ENCODE data around the gene LZTR1. TPM values are rescaled to one million over a fixed set of nuclear protein-coding genes. Genes with fewer than 3 reads are reported as not detected.
"Not testable (repeated sequence)": the region's sequence is repeated elsewhere in the genome, so short reads cannot be mapped to it uniquely, and the experiment has no call there.

LZTR1 gene
- total RNA-seq, result 28.1 and 41.3 TPM in 2 replicates
- 50.4 and 65.4 TPM in 2 replicates for polyA plus RNA-seq

DNA sequence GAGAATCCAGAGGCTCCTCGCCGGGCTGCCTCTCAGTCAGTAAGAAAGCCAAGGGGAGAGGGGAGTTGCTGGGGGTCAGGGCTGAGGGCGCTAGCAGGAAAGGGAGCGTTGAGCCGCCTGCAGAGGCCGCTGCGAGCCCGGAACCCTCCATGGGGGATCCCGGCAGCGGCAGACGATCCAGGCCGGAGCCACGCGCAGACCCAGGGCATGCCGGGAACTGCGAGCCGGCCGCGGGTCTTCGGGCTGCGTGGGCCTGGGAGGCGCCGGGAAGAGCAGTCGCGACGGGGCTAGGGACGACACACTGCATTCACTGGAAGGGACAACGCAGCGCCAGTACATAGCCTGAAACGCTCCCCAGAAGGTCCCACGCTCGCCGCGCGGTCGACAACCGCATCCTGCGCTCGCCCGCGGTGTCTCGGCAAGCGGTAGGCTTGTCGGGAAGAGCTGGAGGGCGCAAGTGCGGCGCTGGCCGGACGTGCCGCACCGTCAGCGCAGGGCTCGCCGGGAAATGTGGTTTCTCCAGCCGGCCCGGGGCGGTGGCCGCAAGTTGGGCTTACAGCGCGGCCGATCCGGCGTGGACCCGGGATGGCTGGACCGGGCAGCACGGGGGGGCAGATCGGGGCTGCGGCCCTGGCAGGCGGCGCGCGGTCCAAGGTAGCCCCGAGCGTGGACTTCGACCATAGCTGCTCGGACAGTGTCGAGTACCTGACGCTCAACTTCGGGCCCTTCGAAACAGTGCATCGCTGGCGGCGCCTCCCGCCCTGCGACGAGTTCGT is at the start of gene LZTR1:
LZTR1 (plus strand) TSS at position 511 of the 776 bp plus-strand sequence; CDS start at position 586, 75 bp downstream.
- H3K27me3 ChIP-seq, result no peaks in the 10 kb centered on the region
- TF ChIP-seq, protein P1, sequence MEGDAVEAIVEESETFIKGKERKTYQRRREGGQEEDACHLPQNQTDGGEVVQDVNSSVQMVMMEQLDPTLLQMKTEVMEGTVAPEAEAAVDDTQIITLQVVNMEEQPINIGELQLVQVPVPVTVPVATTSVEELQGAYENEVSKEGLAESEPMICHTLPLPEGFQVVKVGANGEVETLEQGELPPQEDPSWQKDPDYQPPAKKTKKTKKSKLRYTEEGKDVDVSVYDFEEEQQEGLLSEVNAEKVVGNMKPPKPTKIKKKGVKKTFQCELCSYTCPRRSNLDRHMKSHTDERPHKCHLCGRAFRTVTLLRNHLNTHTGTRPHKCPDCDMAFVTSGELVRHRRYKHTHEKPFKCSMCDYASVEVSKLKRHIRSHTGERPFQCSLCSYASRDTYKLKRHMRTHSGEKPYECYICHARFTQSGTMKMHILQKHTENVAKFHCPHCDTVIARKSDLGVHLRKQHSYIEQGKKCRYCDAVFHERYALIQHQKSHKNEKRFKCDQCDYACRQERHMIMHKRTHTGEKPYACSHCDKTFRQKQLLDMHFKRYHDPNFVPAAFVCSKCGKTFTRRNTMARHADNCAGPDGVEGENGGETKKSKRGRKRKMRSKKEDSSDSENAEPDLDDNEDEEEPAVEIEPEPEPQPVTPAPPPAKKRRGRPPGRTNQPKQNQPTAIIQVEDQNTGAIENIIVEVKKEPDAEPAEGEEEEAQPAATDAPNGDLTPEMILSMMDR (IDR thresholded peaks at IDR 0.05; ENCODE audit: poor library complexity), result peak; percentile 48
- TF ChIP-seq EZH2 (IDR thresholded peaks at IDR 0.05; ENCODE audit: borderline replicate concordance) (no peak), EZH2phosphoT487 (IDR thresholded peaks at IDR 0.05; ENCODE audit: low read depth, severe bottlenecking, unreplicated experiment) (no peak)
- H4K20me1 ChIP-seq (ENCODE audit: insufficient read depth, poor library complexity, severe bottlenecking), result no peaks in the 10 kb centered on the region
- H3K27ac ChIP-seq, result peak within 1 kb of the TSS; percentile 87
- peak within 1 kb of the TSS; percentile 89 for H2AFZ ChIP-seq
- peak; percentile 91 for DNase-seq (ENCODE audit: low spot score)
- H3K4me1 ChIP-seq (ENCODE audit: insufficient read depth), result peaks cover 23% of the 10 kb centered on the region
- peaks cover 18% of the 10 kb centered on the region for H3K79me2 ChIP-seq
- no peaks in the 10 kb centered on the region for H3K9me2 ChIP-seq (replicated peaks; ENCODE audit: insufficient read depth)
- H3K4me3 ChIP-seq, result peak within 1 kb of the TSS; percentile 55
- 1% methylated on average over 86 of the region's 87 CpGs for WGBS (ENCODE audit: low lambda C conversion rate, missing lambda C conversion rate)
- H3K9me3 ChIP-seq (ENCODE audit: low read depth), result no peaks in the 10 kb centered on the region
- peak within 1 kb of the TSS; percentile 88 for H3K4me2 ChIP-seq
- no peaks in the 10 kb centered on the region for H3K36me3 ChIP-seq (replicated peaks; ENCODE audit: insufficient read depth, low read depth)

DNA sequence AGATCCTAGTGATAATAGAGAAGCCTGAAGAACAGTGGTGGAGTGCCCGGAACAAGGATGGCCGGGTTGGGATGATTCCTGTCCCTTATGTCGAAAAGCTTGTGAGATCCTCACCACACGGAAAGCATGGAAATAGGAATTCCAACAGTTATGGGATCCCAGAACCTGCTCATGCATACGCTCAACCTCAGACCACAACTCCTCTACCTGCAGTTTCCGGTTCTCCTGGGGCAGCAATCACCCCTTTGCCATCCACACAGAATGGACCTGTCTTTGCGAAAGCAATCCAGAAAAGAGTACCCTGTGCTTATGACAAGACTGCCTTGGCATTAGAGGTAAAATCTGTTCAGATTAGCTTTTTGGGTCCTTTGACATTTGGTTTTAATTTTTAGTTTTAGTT is 48.2 kb upstream of the LZTR1 start:
- H3K36me3 ChIP-seq (replicated peaks; ENCODE audit: insufficient read depth, low read depth), result no peaks in the 10 kb centered on the region
- no peaks in the 10 kb centered on the region for H3K27me3 ChIP-seq
- H4K20me1 ChIP-seq (ENCODE audit: insufficient read depth, poor library complexity, severe bottlenecking), result peaks cover 99% of the 10 kb centered on the region
- WGBS (ENCODE audit: low lambda C conversion rate, missing lambda C conversion rate), result 94% methylated on average over 7 of the region's 7 CpGs
- no peaks in the 10 kb centered on the region for H3K9me3 ChIP-seq (ENCODE audit: low read depth)
- H3K4me3 ChIP-seq, result no peak overlapping the region
- no peaks in the 10 kb centered on the region for H3K9me2 ChIP-seq (replicated peaks; ENCODE audit: insufficient read depth)
- no peak for TF ChIP-seq EZH2phosphoT487 (IDR thresholded peaks at IDR 0.05; ENCODE audit: low read depth, severe bottlenecking, unreplicated experiment)
- TF ChIP-seq, protein P1 (IDR thresholded peaks at IDR 0.05; ENCODE audit: poor library complexity), result no peak
- no peak for TF ChIP-seq EZH2 (IDR thresholded peaks at IDR 0.05; ENCODE audit: borderline replicate concordance)
- no peak overlapping the region for H2AFZ ChIP-seq
- H3K4me1 ChIP-seq (ENCODE audit: insufficient read depth), result peaks cover 18% of the 10 kb centered on the region
- no peak overlapping the region for H3K27ac ChIP-seq
- DNase-seq (ENCODE audit: low spot score), result no peak
- H3K79me2 ChIP-seq, result peaks cover 100% of the 10 kb centered on the region
- no peak overlapping the region for H3K4me2 ChIP-seq

DNA sequence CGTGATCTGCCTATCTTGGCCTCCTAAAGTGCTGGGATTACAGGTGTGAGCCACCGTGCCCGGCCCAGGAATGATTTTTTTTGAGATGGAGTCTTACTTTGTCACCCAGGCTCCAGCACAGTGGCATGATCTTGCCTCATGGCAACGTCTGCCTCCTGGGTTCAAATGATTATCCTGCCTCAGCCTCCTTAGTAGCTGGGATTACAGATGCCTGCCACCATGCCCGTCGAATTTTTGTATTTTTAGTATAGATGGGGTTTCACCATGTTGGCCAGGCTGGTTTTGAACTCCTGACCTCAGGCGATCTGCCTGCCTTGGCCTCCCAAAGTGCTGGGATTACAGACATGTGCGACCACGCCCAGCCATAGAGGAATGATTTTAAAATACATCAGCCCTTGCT is 47.0 kb upstream of the LZTR1 start:
- not testable (repeated sequence) for H3K27ac ChIP-seq; H2AFZ ChIP-seq; H3K4me3 ChIP-seq; H3K36me3 ChIP-seq (replicated peaks; ENCODE audit: insufficient read depth, low read depth); H3K9me2 ChIP-seq (replicated peaks; ENCODE audit: insufficient read depth); H3K27me3 ChIP-seq; H3K9me3 ChIP-seq (ENCODE audit: low read depth); DNase-seq (ENCODE audit: low spot score); H3K4me2 ChIP-seq
- Histone ChIP-seq H3K4me1 (ENCODE audit: insufficient read depth) (peaks cover 18% of the 10 kb centered on the region), H3K79me2 (peaks cover 100% of the 10 kb centered on the region), H4K20me1 (ENCODE audit: insufficient read depth, poor library complexity, severe bottlenecking) (peaks cover 99% of the 10 kb centered on the region)
- WGBS (ENCODE audit: low lambda C conversion rate, missing lambda C conversion rate), result 95% methylated on average over 9 of the region's 9 CpGs

DNA sequence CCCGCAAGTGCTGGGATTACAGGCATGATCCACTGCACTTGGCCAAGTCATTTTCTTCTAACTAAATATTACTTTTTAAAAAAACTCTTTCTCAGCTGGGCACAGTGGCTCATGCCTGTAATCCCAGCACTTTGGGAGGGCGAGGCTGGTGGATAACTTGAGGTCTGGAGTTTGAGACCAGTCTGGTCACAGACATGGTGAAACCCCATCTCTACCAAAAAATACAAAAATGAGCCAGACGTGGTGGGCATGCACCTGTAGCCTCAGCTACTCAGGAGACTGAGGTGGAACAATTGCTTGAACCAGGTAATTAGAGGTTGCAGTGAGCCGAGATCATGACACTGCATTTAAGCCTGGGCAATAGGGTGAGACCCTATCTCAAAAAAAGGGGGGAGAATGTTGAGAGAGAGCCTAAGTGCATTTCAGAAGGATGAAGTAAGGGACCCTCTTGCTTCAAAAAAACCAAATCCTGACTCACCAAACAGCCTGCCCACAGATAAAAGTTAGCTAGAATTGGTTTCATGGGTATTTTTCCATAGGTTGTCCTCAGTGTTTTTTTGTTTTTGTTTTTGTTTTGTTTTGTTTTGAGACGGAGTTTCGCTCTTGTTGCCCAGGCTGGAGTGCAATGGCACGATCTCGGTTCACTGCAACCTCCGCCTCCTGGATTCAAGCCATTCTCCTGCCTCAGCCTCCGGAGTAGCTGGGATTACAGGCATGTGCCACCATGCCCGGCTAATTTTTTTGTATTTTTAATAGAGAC is 46.1 kb upstream of the LZTR1 start:
- H3K27me3 ChIP-seq; H3K9me3 ChIP-seq (ENCODE audit: low read depth); H3K9me2 ChIP-seq (replicated peaks; ENCODE audit: insufficient read depth); H3K4me3 ChIP-seq; H3K4me2 ChIP-seq; H2AFZ ChIP-seq; H3K36me3 ChIP-seq (replicated peaks; ENCODE audit: insufficient read depth, low read depth); DNase-seq (ENCODE audit: low spot score): not testable (repeated sequence)
- H4K20me1 ChIP-seq (ENCODE audit: insufficient read depth, poor library complexity, severe bottlenecking), result peaks cover 99% of the 10 kb centered on the region
- peak overlapping the region; percentile 60 for H3K27ac ChIP-seq
- WGBS (ENCODE audit: low lambda C conversion rate, missing lambda C conversion rate), result 94% methylated on average over 11 of the region's 11 CpGs
- H3K4me1 ChIP-seq (ENCODE audit: insufficient read depth), result peaks cover 18% of the 10 kb centered on the region
- peaks cover 100% of the 10 kb centered on the region for H3K79me2 ChIP-seq

All from hepatocyte (in vitro differentiated cells).